Measurements from ENCODE around the gene YTHDF1. TPM values are rescaled to one million over a fixed set of nuclear protein-coding genes. Genes with fewer than 3 reads are reported as not detected.
A peak's percentile ranks its signal among the peaks of the same experiment; 100 is the strongest.
"Not testable (repeated sequence)": the region's sequence is repeated elsewhere in the genome, so short reads cannot be mapped to it uniquely, and the experiment has no call there.

The YTHDF1 gene
- total RNA-seq, 2 experiments from 2014 or later, result 37.2 to 42.6 TPM

DNA sequence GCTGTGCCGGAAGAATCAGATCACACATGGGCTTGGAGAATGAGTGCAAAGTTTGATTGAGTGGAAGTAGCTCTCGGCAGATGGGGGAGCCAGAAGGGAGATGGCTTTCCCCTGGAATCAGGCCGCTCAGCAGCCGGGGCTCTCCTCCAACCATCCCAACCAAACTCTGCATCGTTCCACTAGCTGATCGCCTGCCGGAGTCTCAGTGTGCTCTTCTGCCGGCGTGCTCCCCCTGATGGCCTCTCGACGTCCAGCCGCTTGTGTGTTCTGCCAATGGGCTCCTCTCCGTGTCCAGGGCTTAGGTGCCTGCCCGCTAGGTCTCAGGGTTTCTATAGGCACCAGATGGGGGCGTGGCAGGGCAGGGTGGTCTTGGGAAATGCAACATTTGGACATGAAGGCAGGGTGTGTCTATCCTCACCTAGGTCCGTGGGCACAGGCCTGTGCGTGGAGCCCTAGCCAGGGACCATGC lies 14.9 kb upstream of the YTHDF1 start:
- no peak overlapping the region for H3K27ac Mint-ChIP-seq
- H3K4me3 Mint-ChIP-seq, result no peak overlapping the region
- H3K4me1 Mint-ChIP-seq, result no peaks in the 10 kb centered on the region
- H3K36me3 Mint-ChIP-seq, result no peaks in the 10 kb centered on the region
- CTCF ChIA-PET, result interaction anchor here (1.0 to 1.5 kb wide), 3 partner anchors 12 to 15 kb away, joined by 3 to 5 read pairs (median 3); no protein-coding TSS in a partner anchor
- H3K9me3 Mint-ChIP-seq (ENCODE audit: low read depth), result no peaks in the 10 kb centered on the region
- H3K27me3 Mint-ChIP-seq, result peaks cover 40% of the 10 kb centered on the region
- DNase-seq (no peak), ATAC-seq (peak; percentile 45)

DNA sequence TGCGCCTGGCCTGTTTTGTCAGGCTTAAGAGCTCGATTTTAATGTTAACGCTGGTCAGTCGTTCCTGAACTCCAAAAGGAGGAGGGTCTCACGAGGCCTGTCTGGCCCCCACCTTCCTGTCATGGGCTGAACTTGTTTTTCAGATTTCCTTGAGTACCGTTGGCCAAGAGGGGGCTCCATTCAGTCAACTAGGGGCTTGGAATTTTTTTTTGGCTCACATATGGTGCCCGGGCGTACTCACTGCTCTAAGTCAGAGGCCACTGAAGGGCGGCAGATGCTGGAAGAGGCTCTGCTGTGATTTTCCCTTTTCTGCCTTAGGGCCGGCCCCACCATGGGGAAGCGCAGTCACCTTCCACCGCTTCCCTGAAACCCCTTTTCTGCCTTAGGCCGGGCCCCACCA lies 12.9 kb upstream of the YTHDF1 start:
- H3K9me3 Mint-ChIP-seq (ENCODE audit: low read depth), result no peaks in the 10 kb centered on the region
- peaks cover 40% of the 10 kb centered on the region for H3K27me3 Mint-ChIP-seq
- DNase-seq (no peak), ATAC-seq (no peak)
- CTCF ChIA-PET, result no interaction called here
- no peak overlapping the region for H3K4me3 Mint-ChIP-seq
- no peak overlapping the region for H3K27ac Mint-ChIP-seq
- no peaks in the 10 kb centered on the region for H3K4me1 Mint-ChIP-seq
- H3K36me3 Mint-ChIP-seq, result no peaks in the 10 kb centered on the region

DNA sequence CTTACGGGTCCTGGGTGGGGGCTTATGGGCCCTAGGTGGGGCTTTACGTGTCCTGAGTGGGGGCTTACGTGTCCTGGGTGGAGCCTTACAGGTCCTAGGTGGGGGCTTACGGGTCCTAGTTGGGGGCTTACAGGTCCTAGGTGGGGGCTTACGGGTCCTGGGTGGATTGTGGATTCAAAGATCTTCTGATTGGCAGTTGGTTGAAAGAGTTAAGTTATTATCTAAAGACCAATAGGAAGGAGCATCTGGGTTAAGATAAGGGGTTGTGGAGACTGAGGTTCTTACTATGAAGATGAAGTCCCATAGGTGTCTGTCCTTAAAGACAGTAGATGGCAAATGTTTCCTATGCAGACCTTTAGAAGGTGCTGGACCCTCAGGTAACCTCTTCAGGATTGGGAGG lies 11.3 kb upstream of the YTHDF1 start:
- DNase-seq (no peak), ATAC-seq (no peak)
- Mint-ChIP-seq H3K9me3 (ENCODE audit: low read depth) (no peaks in the 10 kb centered on the region), H3K27me3 (peaks cover 36% of the 10 kb centered on the region), H3K4me3 (no peak overlapping the region), H3K27ac (no peak overlapping the region), H3K36me3 (no peaks in the 10 kb centered on the region), H3K4me1 (no peaks in the 10 kb centered on the region)
- CTCF ChIA-PET, result interaction anchor here (1.1 kb wide), 1 partner anchor 46 kb away, joined by 4 read pairs; no protein-coding TSS in a partner anchor

DNA sequence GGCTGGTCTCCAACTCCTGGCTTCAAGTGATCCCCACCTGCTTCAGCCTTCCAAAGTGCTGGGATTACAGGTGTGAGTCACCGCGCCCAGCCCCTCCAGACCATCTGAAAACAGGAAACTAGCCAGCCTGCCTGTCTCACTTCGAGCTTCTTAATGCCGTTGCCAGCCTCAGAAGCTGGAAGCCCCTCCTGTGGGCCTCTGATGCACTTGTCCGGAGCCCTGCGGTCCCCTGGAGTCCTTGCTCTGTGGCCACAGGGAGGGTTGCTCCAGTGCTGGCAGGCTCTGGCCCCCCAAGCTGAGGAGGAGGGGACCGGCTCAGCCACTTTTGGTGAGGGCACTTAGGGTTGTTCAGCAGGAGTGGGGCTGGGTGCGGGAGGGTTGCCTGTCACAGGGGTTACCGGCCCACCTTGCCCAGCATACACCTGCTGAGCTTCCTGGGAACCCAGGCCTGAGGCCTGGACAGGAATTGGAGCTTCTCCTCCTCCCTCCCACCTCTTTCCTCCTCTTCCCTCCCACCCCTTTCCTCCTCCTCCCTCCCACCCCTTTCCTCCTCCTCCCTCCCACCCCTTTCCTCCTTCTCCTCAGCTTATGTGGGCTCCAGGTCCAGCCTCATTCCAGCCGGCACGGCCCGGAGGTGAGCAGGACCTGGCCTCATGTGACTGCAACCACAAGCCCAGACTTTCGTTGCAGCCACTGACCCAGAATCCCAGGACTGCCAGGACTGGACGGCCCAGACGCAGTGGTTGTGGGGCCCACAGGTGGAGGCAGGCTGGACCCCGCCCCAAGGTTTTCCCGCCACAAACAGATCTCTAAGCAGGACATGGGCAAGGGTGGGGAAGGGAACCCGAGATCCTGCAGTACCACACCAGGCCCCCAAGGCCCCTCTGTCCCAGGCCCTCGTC lies 10.4 kb upstream of the YTHDF1 start:
- no peak overlapping the region for H3K27ac Mint-ChIP-seq
- H3K9me3 Mint-ChIP-seq (ENCODE audit: low read depth), result no peaks in the 10 kb centered on the region
- DNase-seq (no peak), ATAC-seq (no peak)
- no peaks in the 10 kb centered on the region for H3K4me1 Mint-ChIP-seq
- H3K36me3 Mint-ChIP-seq, result no peaks in the 10 kb centered on the region
- CTCF ChIA-PET, result interaction anchor here (1.0 to 4.8 kb wide), 4 partner anchors 13 to 155 kb away, joined by 3 to 52 read pairs (median 6); partner anchors contain the start of gene YTHDF1
- H3K4me3 Mint-ChIP-seq, result no peak overlapping the region
- H3K27me3 Mint-ChIP-seq, result peaks cover 27% of the 10 kb centered on the region

DNA sequence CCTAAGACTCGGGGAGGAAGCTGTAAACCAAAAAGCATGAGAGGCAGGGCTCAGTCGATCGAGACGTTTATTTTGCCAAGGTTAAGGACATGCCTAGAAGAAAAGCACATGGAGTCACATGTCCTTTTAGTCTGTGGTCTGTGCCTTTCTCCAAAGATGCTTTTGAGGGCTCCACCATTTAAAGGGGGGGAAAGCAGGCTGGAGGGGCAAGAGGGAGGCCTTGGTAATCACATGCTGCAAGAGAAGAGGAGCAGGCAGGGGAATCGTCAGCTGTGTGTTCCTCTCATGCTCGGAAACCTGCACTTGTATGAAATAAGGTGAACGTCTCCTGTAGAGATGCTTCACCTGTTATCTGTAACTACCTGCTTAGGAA lies 9.1 kb upstream of the YTHDF1 start:
- no peak for DNase-seq
- Mint-ChIP-seq H3K4me1 (no peaks in the 10 kb centered on the region), H3K27me3 (peaks cover 15% of the 10 kb centered on the region), H3K4me3 (no peak overlapping the region), H3K27ac (no peak overlapping the region), H3K9me3 (ENCODE audit: low read depth) (no peaks in the 10 kb centered on the region), H3K36me3 (no peaks in the 10 kb centered on the region)
- CTCF ChIA-PET, result interaction anchor here (1.4 to 4.8 kb wide), 5 partner anchors 8 to 156 kb away, joined by 3 to 52 read pairs (median 7); partner anchors contain the start of genes BIRC7 and YTHDF1
- no peak for ATAC-seq

DNA sequence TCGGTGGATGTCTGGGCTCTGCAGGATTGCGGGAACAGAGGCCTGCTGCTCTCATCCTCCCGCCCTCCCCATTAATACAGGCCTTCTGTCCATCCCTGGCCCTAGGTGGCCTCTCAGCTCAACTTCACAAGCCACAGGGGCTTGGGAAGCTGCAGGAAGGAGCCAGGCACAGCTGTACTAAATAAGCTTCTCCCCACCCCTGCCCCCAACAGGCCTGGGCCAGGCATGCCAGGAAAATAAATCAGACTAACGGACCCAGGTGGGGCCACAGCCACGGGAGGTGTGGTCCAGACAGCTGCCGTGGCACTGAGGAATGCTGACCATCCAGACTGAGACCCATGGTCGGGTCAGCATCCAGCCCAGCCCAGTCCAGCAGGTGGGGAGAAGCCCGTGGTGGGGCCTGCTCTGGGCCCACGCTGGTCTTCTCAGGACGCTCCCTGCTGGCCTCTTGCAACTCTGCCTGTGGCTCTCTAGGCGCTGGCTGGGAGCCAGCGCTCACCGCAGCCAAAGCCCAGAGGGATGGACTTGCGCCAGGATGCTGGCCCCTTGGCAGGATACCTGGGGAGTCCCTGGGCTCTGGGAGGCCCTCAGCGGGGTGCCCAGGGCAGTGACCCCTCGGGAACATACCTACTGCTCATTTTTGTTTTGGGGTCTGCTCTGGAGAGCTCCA lies 8.6 kb upstream of the YTHDF1 start:
- no peak overlapping the region for H3K27ac Mint-ChIP-seq
- H3K4me1 Mint-ChIP-seq, result no peaks in the 10 kb centered on the region
- CTCF ChIA-PET, result interaction anchor here (1.1 to 4.8 kb wide), 16 partner anchors 8 to 814 kb away, joined by 3 to 52 read pairs (median 6); partner anchors contain the start of genes ARFGAP1, BIRC7 and YTHDF1
- DNase-seq (no peak), ATAC-seq (no peak)
- peaks cover 10% of the 10 kb centered on the region for H3K27me3 Mint-ChIP-seq
- H3K36me3 Mint-ChIP-seq, result no peaks in the 10 kb centered on the region
- H3K4me3 Mint-ChIP-seq, result no peak overlapping the region
- H3K9me3 Mint-ChIP-seq (ENCODE audit: low read depth), result no peaks in the 10 kb centered on the region

DNA sequence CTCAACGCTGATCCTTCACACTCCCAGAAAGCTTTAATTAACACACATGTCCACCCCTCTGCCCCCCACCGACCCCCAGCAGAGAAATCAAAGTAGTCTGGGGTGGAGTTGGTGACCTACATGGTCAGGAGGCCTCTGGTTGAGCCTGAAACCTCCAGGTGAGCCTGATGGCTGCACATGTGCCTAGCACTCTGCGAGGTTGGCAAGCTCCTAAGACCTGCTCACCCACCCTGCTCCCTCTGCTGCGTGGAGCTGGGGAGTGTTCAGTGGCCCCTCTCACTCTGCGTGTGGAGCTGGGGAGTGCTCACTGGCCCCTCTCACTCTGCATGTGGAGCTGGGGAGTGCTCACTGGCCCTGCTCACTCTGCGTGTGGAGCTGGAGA lies 7.9 kb upstream of the YTHDF1 start:
- H3K4me1 Mint-ChIP-seq, result no peaks in the 10 kb centered on the region
- peaks cover 2% of the 10 kb centered on the region for H3K27me3 Mint-ChIP-seq
- no peak for ATAC-seq
- DNase-seq, result no peak
- CTCF ChIA-PET, result interaction anchor here (1.0 to 4.8 kb wide), 30 partner anchors 9 to 837 kb away, joined by 3 to 52 read pairs (median 5); partner anchors contain the start of genes ARFGAP1, BIRC7, CHRNA4 and PPDPF
- H3K4me3 Mint-ChIP-seq, result no peak overlapping the region
- H3K27ac Mint-ChIP-seq, result no peak overlapping the region
- H3K36me3 Mint-ChIP-seq, result no peaks in the 10 kb centered on the region
- H3K9me3 Mint-ChIP-seq (ENCODE audit: low read depth), result no peaks in the 10 kb centered on the region

DNA sequence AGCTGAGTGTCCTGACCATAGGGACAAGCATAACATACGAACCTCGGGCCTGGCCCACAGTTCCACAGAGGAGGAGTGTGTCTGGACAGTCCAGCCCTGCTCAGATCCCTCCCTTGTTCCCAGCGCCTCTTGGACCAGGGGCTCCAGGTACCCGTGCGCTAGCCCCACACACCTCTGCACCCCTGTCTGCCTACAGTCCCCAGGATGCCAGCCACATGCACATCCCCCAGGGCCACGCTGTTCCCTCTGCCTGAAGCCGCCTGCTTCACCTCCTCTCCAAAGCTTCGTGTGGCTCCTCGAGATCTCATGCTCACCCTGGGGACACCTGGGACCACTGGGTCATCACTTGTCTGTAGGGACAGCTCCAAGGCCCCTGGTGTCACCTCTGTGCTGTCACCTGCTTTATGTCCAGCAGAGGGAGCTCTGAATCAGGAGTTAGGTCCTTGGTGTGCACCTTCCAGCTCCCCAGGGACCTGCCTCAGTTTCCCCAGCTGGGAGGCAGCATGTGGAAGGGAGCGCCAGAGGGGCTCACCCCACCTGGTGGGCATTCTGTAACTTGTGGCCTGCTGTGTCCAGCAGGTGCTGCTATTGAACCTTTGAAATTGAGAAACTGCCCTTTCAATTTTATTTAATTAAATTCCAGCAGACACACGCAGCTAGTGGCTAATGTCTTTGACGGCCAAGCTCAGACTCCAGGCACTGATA lies 7.3 kb upstream of the YTHDF1 start:
- Mint-ChIP-seq H3K27me3 (no peaks in the 10 kb centered on the region), H3K4me1 (no peaks in the 10 kb centered on the region), H3K36me3 (no peaks in the 10 kb centered on the region), H3K4me3 (no peak overlapping the region), H3K9me3 (ENCODE audit: low read depth) (no peaks in the 10 kb centered on the region), H3K27ac (no peak overlapping the region)
- CTCF ChIA-PET, result interaction anchor here (0.6 to 4.8 kb wide), 32 partner anchors 10 to 837 kb away, joined by 3 to 52 read pairs (median 5); partner anchors contain the start of genes ARFGAP1, BIRC7, CHRNA4 and PPDPF
- DNase-seq (peak; percentile 63), ATAC-seq (peak; percentile 35)

DNA sequence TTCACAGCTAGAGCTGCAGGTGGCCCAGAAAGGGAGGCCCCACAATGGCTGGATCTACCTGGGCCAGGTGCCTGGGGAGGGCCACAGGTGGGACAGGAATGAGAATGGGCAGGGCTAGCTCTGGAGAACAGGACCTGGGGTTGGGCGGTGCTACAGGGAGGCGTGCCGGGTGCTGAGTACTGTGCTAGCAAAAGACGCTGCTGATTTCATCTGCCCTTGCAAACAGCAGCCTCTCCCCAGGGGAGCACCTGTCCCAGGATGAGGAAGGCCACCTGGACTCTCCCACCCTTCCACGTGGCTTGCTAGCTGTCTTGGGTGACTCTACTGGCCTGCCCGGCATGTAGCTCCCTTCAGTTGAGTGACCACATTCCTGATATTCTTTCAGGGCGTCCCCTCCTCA lies 6.6 kb upstream of the YTHDF1 start:
- H3K4me3 Mint-ChIP-seq, result no peak overlapping the region
- no peaks in the 10 kb centered on the region for H3K27me3 Mint-ChIP-seq
- no peaks in the 10 kb centered on the region for H3K36me3 Mint-ChIP-seq
- CTCF ChIA-PET, result interaction anchor here (0.9 to 4.8 kb wide), 13 partner anchors 9 to 159 kb away, joined by 3 to 52 read pairs (median 7); partner anchors contain the start of genes ARFGAP1, BIRC7 and YTHDF1
- H3K4me1 Mint-ChIP-seq, result no peaks in the 10 kb centered on the region
- H3K27ac Mint-ChIP-seq, result no peak overlapping the region
- ATAC-seq (no peak), DNase-seq (no peak)
- H3K9me3 Mint-ChIP-seq (ENCODE audit: low read depth), result no peaks in the 10 kb centered on the region

DNA sequence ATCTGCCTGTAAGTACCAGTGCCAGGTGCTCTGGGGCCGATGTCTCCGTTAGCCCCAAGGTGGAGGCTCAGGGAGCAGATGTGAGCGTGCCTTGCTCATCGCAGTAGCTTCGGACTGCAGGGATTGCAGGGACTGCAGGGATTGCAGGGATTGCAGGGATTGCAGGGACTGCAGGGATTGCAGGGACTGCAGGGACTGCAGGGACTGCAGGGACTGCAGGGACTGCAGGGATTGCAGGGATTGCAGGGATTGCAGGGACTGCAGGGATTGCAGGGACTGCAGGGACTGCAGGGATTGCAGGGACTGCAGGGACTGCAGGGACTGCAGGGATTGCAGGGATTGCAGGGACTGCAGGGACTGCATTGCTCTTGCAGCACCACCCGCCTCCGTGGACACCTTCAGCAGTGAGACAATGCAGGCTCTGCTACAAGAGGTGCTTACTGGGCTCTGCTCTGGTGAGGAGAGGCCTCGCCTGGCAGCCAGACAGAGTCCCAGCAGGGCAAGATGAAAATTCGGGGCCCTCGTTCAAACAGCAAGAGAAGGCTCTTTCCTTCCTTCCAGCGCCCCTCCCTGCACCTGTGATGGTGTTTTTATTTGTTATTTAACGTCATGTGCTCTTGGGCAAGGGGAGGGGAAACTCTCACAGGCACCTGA lies 5.6 kb upstream of the YTHDF1 start:
- CTCF ChIA-PET, result interaction anchor here (1.1 kb wide), 1 partner anchor 12 kb away, joined by 3 read pairs; no protein-coding TSS in a partner anchor
- not testable (repeated sequence) for H3K4me1 Mint-ChIP-seq; H3K9me3 Mint-ChIP-seq (ENCODE audit: low read depth); DNase-seq; H3K27ac Mint-ChIP-seq; H3K27me3 Mint-ChIP-seq; H3K36me3 Mint-ChIP-seq; H3K4me3 Mint-ChIP-seq; ATAC-seq

DNA sequence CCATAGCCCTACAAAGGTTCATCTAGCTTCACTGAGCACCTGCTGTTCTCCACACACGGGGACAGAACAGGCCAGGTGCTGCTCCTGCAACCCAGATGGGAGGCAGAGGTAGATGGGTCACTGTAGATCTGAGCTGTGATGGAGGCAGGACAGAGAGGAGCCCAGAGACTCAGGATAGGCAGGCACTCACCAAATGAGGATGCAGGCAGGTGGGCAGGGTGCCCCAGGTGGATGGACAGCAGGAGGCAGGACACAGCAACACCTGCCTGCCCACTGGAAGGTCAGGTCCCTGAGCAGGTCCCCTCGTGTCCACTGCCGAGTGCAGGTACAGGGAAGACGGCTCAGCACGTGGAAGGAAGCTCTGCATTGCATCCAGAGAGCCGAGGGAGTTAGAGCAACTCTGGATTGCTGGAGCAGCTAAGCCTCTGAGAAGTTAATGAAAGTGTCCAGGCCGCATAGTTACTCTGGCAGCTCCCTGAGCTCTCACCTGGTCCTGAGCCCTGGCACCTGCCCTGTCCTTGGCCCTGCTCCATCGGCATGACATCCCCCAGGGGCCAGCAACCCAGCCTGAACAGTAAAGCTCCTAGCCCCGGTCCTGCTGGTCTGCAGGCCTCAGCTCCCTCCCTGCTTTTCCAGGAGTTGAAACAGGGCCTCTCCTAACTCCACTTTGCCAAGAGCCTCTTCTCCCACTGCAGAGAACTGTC lies 4.9 kb upstream of the YTHDF1 start:
- no peak overlapping the region for H3K4me3 Mint-ChIP-seq
- H3K27me3 Mint-ChIP-seq, result no peaks in the 10 kb centered on the region
- H3K36me3 Mint-ChIP-seq, result no peaks in the 10 kb centered on the region
- peaks cover 6% of the 10 kb centered on the region for H3K4me1 Mint-ChIP-seq
- DNase-seq (no peak), ATAC-seq (no peak)
- CTCF ChIA-PET, result interaction anchor here (1.1 kb wide), 1 partner anchor 12 kb away, joined by 3 read pairs; no protein-coding TSS in a partner anchor
- H3K9me3 Mint-ChIP-seq (ENCODE audit: low read depth), result no peaks in the 10 kb centered on the region
- H3K27ac Mint-ChIP-seq, result no peak overlapping the region

Data from activated CD8-positive, alpha-beta memory T cell treated with anti-CD3 and anti-CD28 coated beads, Interleukin-2, amount 10 ng/mL, durations not matched to agents 7 days and 5 days (primary cell).